GM12878 (cell line): ENCODE results near the gene PCK2. TPM values are rescaled to one million over a fixed set of nuclear protein-coding genes. Genes with fewer than 3 reads are reported as not detected.

Source experiments
- ATAC-seq: fragments of 200-7000 bp; cut with Tn5 transposase; 3 replicates; pipeline ENCODE4 v1.9.1; 2020; ENCODE audit warnings: mild to moderate bottlenecking, moderate library complexity
- BruUV-seq: library from RNA; stranded (reverse); fragments of 400-500 nt; replicated peaks from 2 replicates; lab custom pipeline; 2021; lab: Mats Ljungman, UMichigan
- CTCF ChIA-PET: fragments of 300-600 bp; sonication (Branson Sonifier 250); formaldehyde crosslinking; extraction: SDS; loops from one replicate; lab custom pipeline; 2021; ENCODE audit warnings: inconsistent platforms; lab: Yijun Ruan, JAX
- POLR2A ChIA-PET: fragments of 350-600 bp; formaldehyde crosslinking; extraction: SDS; loops from one replicate; lab custom pipeline; 2021; ENCODE audit warnings: inconsistent platforms; lab: Charles Lee
- RAD21 ChIA-PET: fragments of 300-600 bp; sonication (Branson Sonifier 250); formaldehyde crosslinking; loops from one replicate; lab custom pipeline; 2023; ENCODE audit warnings: antibody characterized with exemption; ENCODE audit not compliant: unreplicated experiment; lab: Charles Lee
- SMC1A ChIA-PET: fragments of 300-600 bp; sonication (Branson Sonifier 250); formaldehyde crosslinking; loops from one replicate; lab custom pipeline; 2023; ENCODE audit not compliant: unreplicated experiment, uncharacterized antibody; lab: Charles Lee
- DNase-seq: peaks from one replicate; pipeline ENCODE4 v3.0.0-alpha.2; 2011; ENCODE audit warnings: low read depth, low spot score
- FAIRE-seq: peaks from 3 replicates; lab custom pipeline; 2011; peaks lifted over from hg19 to GRCh38; lab: Jason Lieb, UNC
- H2AFZ ChIP-seq: 2 replicates; pipeline ENCODE4 v1.6.0; 2011; ENCODE audit warnings: low read depth, low read length, control low read depth; ENCODE audit not compliant: control insufficient read depth
- H3K27ac ChIP-seq: 2 replicates; pipeline ENCODE4 v1.5.1; 2011; ENCODE audit warnings: control low read depth; ENCODE audit not compliant: control insufficient read depth, insufficient read depth
- H3K27me3 ChIP-seq, 2 experiments: replicated peaks in 1 of 2; 2 replicates each; pipeline versions ENCODE4 v1.6.0 to v1.6.1; 2011; ENCODE audit warnings: low read length in 1 of 2; ENCODE audit not compliant: control insufficient read depth in 2 of 2, insufficient read depth in 2 of 2
- H3K36me3 ChIP-seq, 2 experiments: 2 replicates each; pipeline ENCODE4 v1.5.1; 2011; ENCODE audit warnings: low read length in 1 of 2; ENCODE audit not compliant: control insufficient read depth in 2 of 2, insufficient read depth in 2 of 2
- H3K4me1 ChIP-seq: 2 replicates; pipeline ENCODE4 v1.6.1; 2011; ENCODE audit warnings: mild to moderate bottlenecking, low read length, moderate library complexity, mixed read lengths; ENCODE audit not compliant: control insufficient read depth, insufficient read depth
- H3K4me2 ChIP-seq: 2 replicates; pipeline ENCODE4 v1.6.0; 2011; ENCODE audit warnings: control low read depth; ENCODE audit not compliant: control insufficient read depth, insufficient read depth
- H3K4me3 ChIP-seq: fragments of 200-600 bp; sonication (generic); 2 replicates; pipeline ENCODE4 v1.5.1; 2016
- H3K79me2 ChIP-seq: 2 replicates; pipeline ENCODE4 v1.6.0; 2011; ENCODE audit warnings: low read length; ENCODE audit not compliant: control insufficient read depth, insufficient read depth
- H3K9ac ChIP-seq: 2 replicates; pipeline ENCODE4 v1.8.0; 2011; ENCODE audit warnings: low read length, control low read depth, mixed read lengths; ENCODE audit not compliant: control insufficient read depth, insufficient read depth
- H3K9me3 ChIP-seq: replicated peaks from 3 replicates; pipeline ENCODE4 v1.5.1; 2011; ENCODE audit warnings: mild to moderate bottlenecking, low read length; ENCODE audit not compliant: control insufficient read depth, insufficient read depth
- H4K20me1 ChIP-seq: 2 replicates; pipeline ENCODE4 v1.6.0; 2011; ENCODE audit not compliant: control insufficient read depth, insufficient read depth
- CEBPB ChIP-seq, 2 experiments: fragments of 150-350 bp in 1 of 2; IDR thresholded peaks; 2 replicates each; pipeline ENCODE4 v1.6.1; 2012 to 2014; ENCODE audit warnings: low read depth in 2 of 2, low read length in 2 of 2, borderline replicate concordance in 1 of 2, inconsistent platforms in 1 of 2
- EED ChIP-seq: sonication (generic); IDR thresholded peaks from 2 replicates; pipeline ENCODE4 v1.6.1; 2016; ENCODE audit warnings: antibody characterized with exemption, low read depth
- EP300 ChIP-seq, 2 experiments: fragments of 150-350 bp in 1 of 2; IDR thresholded peaks; 2 replicates each; pipeline ENCODE4 v1.6.1; 2011 to 2012; ENCODE audit warnings: low read depth in 2 of 2, low read length in 2 of 2, borderline replicate concordance in 1 of 2, improper control_type of control experiment in 1 of 2, inconsistent platforms in 1 of 2; ENCODE audit not compliant: control insufficient read depth in 1 of 2
- EZH2 ChIP-seq: IDR thresholded peaks from 2 replicates; pipeline ENCODE4 v1.6.1; 2012; ENCODE audit warnings: low read depth, mild to moderate bottlenecking, control low read depth, inconsistent platforms, low read length, borderline replicate concordance; ENCODE audit not compliant: control insufficient read depth
- FOXM1 ChIP-seq: IDR thresholded peaks from 2 replicates; pipeline ENCODE4 v1.6.1; 2012; ENCODE audit warnings: low read depth, mild to moderate bottlenecking, inconsistent platforms, low read length, moderate library complexity
- HDAC2 ChIP-seq: fragments of 200-600 bp; sonication (generic); IDR thresholded peaks from 2 replicates; pipeline ENCODE4 v1.6.1; 2017
- HDAC6 ChIP-seq: fragments of 200-600 bp; sonication (generic); IDR thresholded peaks from one replicate; pipeline ENCODE4 v1.8.0; 2017; ENCODE audit warnings: antibody characterized with exemption; ENCODE audit not compliant: unreplicated experiment
- HSF1 ChIP-seq: fragments of 150-350 bp; IDR thresholded peaks from 2 replicates; pipeline ENCODE4 v1.6.1; 2014; ENCODE audit warnings: mild to moderate bottlenecking, low read depth, low read length
- MAX ChIP-seq: IDR thresholded peaks from 2 replicates; pipeline ENCODE4 v1.6.1; 2012; ENCODE audit warnings: low read depth, low read length, improper control_type of control experiment
- NFIC ChIP-seq: IDR thresholded peaks from 2 replicates; pipeline ENCODE4 v1.6.1; 2012; ENCODE audit warnings: low read depth, mild to moderate bottlenecking, inconsistent platforms, low read length, moderate library complexity
- PAX5 ChIP-seq: IDR thresholded peaks from 2 replicates; pipeline ENCODE4 v1.6.1; 2011; ENCODE audit warnings: low read depth, low read length, borderline replicate concordance
- POLR2AphosphoS2 ChIP-seq: IDR thresholded peaks from 2 replicates; pipeline ENCODE4 v1.6.1; 2011; ENCODE audit warnings: low read depth, mild to moderate bottlenecking, low read length, improper control_type of control experiment, moderate library complexity
- RBBP5 ChIP-seq: fragments of 200-600 bp; sonication (generic); conservative IDR thresholded peaks from 2 replicates; pipeline ENCODE4 v1.6.1; 2016
- SP1 ChIP-seq: IDR thresholded peaks from one replicate; pipeline ENCODE4 v1.6.1; 2011; ENCODE audit warnings: low read depth, low read length
- ZNF622 ChIP-seq: fragments of 450-650 bp; IDR thresholded peaks from 2 replicates; pipeline ENCODE4 v1.6.1; 2017; ENCODE audit warnings: mild to moderate bottlenecking, inconsistent platforms
- WGBS: methylation state at CpG from one replicate; pipeline ENCODE4 v1.1.6; 2016; ENCODE audit warnings: low lambda C conversion rate; ENCODE audit not compliant: insufficient replicate concordance, insufficient coverage; ENCODE audit errors: missing lambda C conversion rate; 5-methylcytosine and 5-hydroxymethylcytosine counted together
- in situ Hi-C: fragments of 300-500 bp; cut with MboI; formaldehyde crosslinking; loops from 9 replicates; pipeline ENCODE4 v1.14.3; 2018; ENCODE audit warnings: mixed read lengths
- intact Hi-C: fragments of 100-400 bp; cut with micrococcal nuclease; formaldehyde crosslinking; loops from one replicate; pipeline ENCODE4 v1.14.2; 2022; ENCODE audit not compliant: unreplicated experiment
- polyA plus RNA-seq, 11 experiments: library from polyadenylated mRNA; depleted of rRNA in 4 of 11; unstranded in 6 of 11; stranded (reverse) in 5 of 11; fragments of >200 nt; fragmentation: Nextera tagmentation in 4 of 11; fragmentation: Illumina TruSeq in 1 of 11; extraction: Ambion mirVana in 4 of 11; extraction: Trizol in 1 of 11; gene quantifications; 1 replicate in 1 of 11; 2 replicates in 10 of 11; pipeline versions ENCODE4 v1.2.1 to v1.2.3, GENCODE V29; 2011 to 2016; ENCODE audit warnings: inconsistent platforms in 2 of 11, missing spikeins in 2 of 11, low read depth in 1 of 11
- total RNA-seq, 4 experiments: library from RNA; depleted of rRNA in 3 of 4; stranded (reverse); fragments of >200 nt in 3 of 4; fragmentation: Illumina TruSeq in 1 of 4; extraction: Trizol in 1 of 4; gene quantifications; 2 replicates each; pipeline versions ENCODE4 v1.2.1 to v1.2.3, GENCODE V29; 2013 to 2021

PCK2 gene
- total and polyA plus RNA-seq, 10 of the 15 experiments (the other 5 are each of a cell fraction or from before 2014, with no cell fraction given) = 6.6 to 110 (median 44.6) TPM

GRCh38 chr14:24072881-24073877 lies 20.9 kb upstream of the PCK2 start:
- ATAC-seq = no peak
- BruUV-seq = no TSS peak
- SMC1A ChIA-PET = interaction anchor here (1.1 to 2.4 kb wide), 4 partner anchors 15 to 21 kb away, joined by 3 to 7 read pairs (median 4); partner anchors contain the start of gene PCK2

More at GRCh38 chr14:24072881-24073877, 20.9 kb upstream of the PCK2 start:
- Histone ChIP-seq H3K27ac (no peak overlapping the region), H3K9me3 (no peaks in the 10 kb centered on the region), H3K9ac (no peak overlapping the region), H3K27me3 (no peaks in the 10 kb centered on the region; a peak in 1 of 4 replicates), H3K36me3 (no peaks in the 10 kb centered on the region), H4K20me1 (no peaks in the 10 kb centered on the region; the same call in 1 of the 2 replicates), H3K4me2 (no peak overlapping the region), H3K4me3 (no peak overlapping the region), H3K4me1 (peaks cover 16% of the 10 kb centered on the region), H2AFZ (no peak overlapping the region), H3K79me2 (no peaks in the 10 kb centered on the region)
- in situ Hi-C loops = no loop called here
- ChIA-PET RAD21 (no interaction called here), POLR2A (interaction anchor here (1.7 kb wide), 1 partner anchor 8 kb away, joined by 7 read pairs; no protein-coding TSS in a partner anchor), CTCF (interaction anchor here (0.8 to 6.1 kb wide), 3 partner anchors 15 to 37 kb away, joined by 3 to 33 read pairs (median 5); no protein-coding TSS in a partner anchor)
- DNase-seq = no peak
- 66% methylated on average over 26 of the region's 26 CpGs for WGBS
- intact Hi-C loops = no loop called here
- TF ChIP-seq SP1 (no peak), EED (no peak), MAX (no peak), RBBP5 (no peak), HDAC6 (no peak), EP300 (IDR thresholded peaks at IDR 0.05; ENCODE audit: borderline replicate concordance in 1 of 2, control insufficient read depth in 1 of 2, low read depth in 2 of 2, low read length in 2 of 2) (no peak), PAX5 (no peak), EZH2 (no peak), FOXM1 (no peak), ZNF622 (no peak), HSF1 (no peak), HDAC2 (no peak), POLR2AphosphoS2 (no peak), NFIC (no peak), CEBPB (IDR thresholded peaks at IDR 0.05; ENCODE audit: borderline replicate concordance in 1 of 2, low read depth in 2 of 2, low read length in 2 of 2) (no peak)
- FAIRE-seq = no peak
